Ovary (tissue), 9 donors: ENCODE measurements around the gene PLCB1. TPM values are rescaled to one million over a fixed set of nuclear protein-coding genes. Genes with fewer than 3 reads are reported as not detected.

Experiments used
- DNase-seq, 5 donors: peaks; one replicate each; pipeline ENCODE4 v3.0.0-alpha.2; 2019 to 2020
- H3K27ac ChIP-seq, 2 donors: fragments of 200-600 bp; one replicate each; pipeline versions ENCODE4 v1.5.1 to v1.8.0; 2019 to 2022
- H3K27me3 ChIP-seq: fragments of 200-600 bp; one replicate; pipeline ENCODE4 v1.8.0; 2022
- H3K36me3 ChIP-seq: fragments of 200-600 bp; sonication (generic); one replicate; pipeline ENCODE4 v1.5.1; 2019
- H3K4me1 ChIP-seq: one replicate; pipeline ENCODE4 v1.8.1; 2013; ENCODE audit warnings: mild to moderate bottlenecking, moderate library complexity; ENCODE audit not compliant: insufficient read depth
- H3K4me3 ChIP-seq: fragments of 200-600 bp; sonication (generic); one replicate; pipeline ENCODE4 v1.5.1; 2017
- H3K9me3 ChIP-seq, 2 donors: fragments of 200-600 bp in 1 of 2; sonication (generic) in 1 of 2; one replicate each; pipeline versions ENCODE4 v1.5.1 to v1.8.1; 2013 to 2019; ENCODE audit warnings: mild to moderate bottlenecking in 1 of 2, moderate library complexity in 1 of 2
- CTCF ChIP-seq, 3 donors: fragments of 450-650 bp in 2 of 3; fragments of 200-600 bp in 1 of 3; IDR thresholded peaks; one replicate each; pipeline versions ENCODE4 v1.5.1 to v1.8.0; 2016 to 2022; ENCODE audit warnings: antibody characterized with exemption in 3 of 3, mild to moderate bottlenecking in 1 of 3
- EP300 ChIP-seq: sonication (generic); formaldehyde crosslinking; IDR thresholded peaks from one replicate; pipeline ENCODE4 v1.6.1; 2017; ENCODE audit warnings: antibody characterized with exemption
- POLR2A ChIP-seq: fragments of 450-650 bp; IDR thresholded peaks from one replicate; pipeline ENCODE4 v1.6.1; 2017; ENCODE audit warnings: antibody characterized with exemption, mild to moderate bottlenecking, moderate library complexity
- WGBS, 3 donors: extraction: QIAGEN DNeasy Blood & Tissue Kit in 1 of 3; methylation state at CpG; one replicate each; pipeline versions ENCODE4 v1.1.5 to v1.1.7; 2013 to 2017; 5-methylcytosine and 5-hydroxymethylcytosine counted together
- intact Hi-C, 4 donors: fragments of 100-400 bp; cut with DNase I; formaldehyde crosslinking; loops; one replicate each; pipeline versions ENCODE4 v1.11.0 to v1.15.1; 2022 to 2023
- polyA plus RNA-seq, 2 donors: library from polyadenylated mRNA; stranded (reverse); fragments of 200-250 nt in 1 of 2; fragments of 350-450 nt in 1 of 2; fragmentation: Illumina TruSeq in 1 of 2; extraction: RNeasy Lipid Tissue Mini Kit (QIAGEN cat#74804) in 1 of 2; gene quantifications; one replicate each; pipeline ENCODE4 v1.2.3, GENCODE V29; 2013 to 2014
- total RNA-seq, 7 donors: library from RNA; depleted of rRNA in 2 of 7; stranded (reverse); fragments of >200 nt in 2 of 7; fragmentation: NEBNext Ultra II Directional in 3 of 7; extraction: Animal tissue kit (Norgen Biotek cat#: 25700) in 3 of 7; gene quantifications; one replicate each; pipeline versions ENCODE4 v1.1.0 to v1.2.4, GENCODE V29; 2016 to 2023
- donor health status: DM: no; HTN: no; CAD: no; lungs with moderate emphysema.
- donor health status: DM: no; HTN: no; CAD: no.
- donor health status: Bipolar disorder and iron deficiency.
- donor health status: DM: yes; HTN: yes; CAD: no.
- donor health status: DM: no; HTN: no; CAD: no.
- donor health status: DM: yes; HTN: yes; CAD: no.

Gene PLCB1
- total and polyA plus RNA-seq, 9 donors: 2.9 to 29.5 (median 9.0) TPM

GRCh38 chr20:8443464-8444072 is 311.5 kb downstream of the PLCB1 start:
- Histone ChIP-seq H3K4me3 (no peak overlapping the region), H3K4me1 (no peaks in the 10 kb centered on the region), H3K9me3 (no peaks in the 10 kb centered on the region), H3K36me3 (no peaks in the 10 kb centered on the region), H3K27me3 (no peaks in the 10 kb centered on the region), H3K27ac (no peak overlapping the region)
- TF ChIP-seq EP300 (no peak), POLR2A (no peak), CTCF (IDR thresholded peaks at IDR 0.05) (no peak)
- WGBS, 3 donors: 78 to 84% (median 80%) methylated on average over 2 of the region's 2 CpGs
- intact Hi-C loops: no loop called here
- DNase-seq: no peak

- intact Hi-C loops: no loop called here
- H3K27ac ChIP-seq: no peak overlapping the region
- WGBS, 3 donors: 94 to 99% (median 95%) methylated on average over 3 of the region's 3 CpGs
- TF ChIP-seq EP300 (no peak), POLR2A (no peak), CTCF (IDR thresholded peaks at IDR 0.05) (no peak)
- no peaks in the 10 kb centered on the region for H3K36me3 ChIP-seq
- no peaks in the 10 kb centered on the region for H3K27me3 ChIP-seq
- no peaks in the 10 kb centered on the region for H3K4me1 ChIP-seq
- no peak for DNase-seq
- no peak overlapping the region for H3K4me3 ChIP-seq
- H3K9me3 ChIP-seq: no peaks in the 10 kb centered on the region
These were observed 315.4 kb downstream of the PLCB1 start for GRCh38 chr20:8447262-8448120.

GRCh38 chr20:8449123-8449522 is 317.1 kb downstream of the PLCB1 start:
- 68 to 83% (median 75%) methylated on average over 5 of the region's 5 CpGs for WGBS, 3 donors
- intact Hi-C loops: no loop called here
- Histone ChIP-seq H3K36me3 (no peaks in the 10 kb centered on the region), H3K27me3 (no peaks in the 10 kb centered on the region), H3K27ac (no peak overlapping the region), H3K9me3 (no peaks in the 10 kb centered on the region), H3K4me1 (no peaks in the 10 kb centered on the region), H3K4me3 (no peak overlapping the region)
- TF ChIP-seq CTCF (IDR thresholded peaks at IDR 0.05): no peak
- TF ChIP-seq EP300: no peak
- TF ChIP-seq POLR2A: no peak
- DNase-seq: no peak

GRCh38 chr20:8454137-8454712 is 322.2 kb downstream of the PLCB1 start:
- no peak for TF ChIP-seq POLR2A
- no peak for TF ChIP-seq CTCF (IDR thresholded peaks at IDR 0.05)
- TF ChIP-seq EP300: no peak
- DNase-seq: no peak
- H3K27ac ChIP-seq: no peak overlapping the region
- no peaks in the 10 kb centered on the region for H3K27me3 ChIP-seq
- H3K36me3 ChIP-seq: no peaks in the 10 kb centered on the region
- intact Hi-C loops: no loop called here
- WGBS, 3 donors: 76 to 78% (median 77%) methylated on average over 6 of the region's 6 CpGs
- no peaks in the 10 kb centered on the region for H3K4me1 ChIP-seq
- H3K4me3 ChIP-seq: no peak overlapping the region
- H3K9me3 ChIP-seq: no peaks in the 10 kb centered on the region
